ENCODE measurements around the gene DPH3. TPM values are rescaled to one million over a fixed set of nuclear protein-coding genes. Genes with fewer than 3 reads are reported as not detected.

The DPH3 gene
- polyA plus RNA-seq, 2 of the 4 experiments (the other 2 are of a cell fraction), result 20.5 to 34.7 TPM

- no peak for FAIRE-seq
Measured at GRCh38 chr3:16284633-16285032, 19.9 kb upstream of the DPH3 start.

GRCh38 chr3:16280671-16281070 is 15.9 kb upstream of the DPH3 start:
- no peak for FAIRE-seq
- ChIA-PET CTCF (interaction anchor here (1.8 to 2.6 kb wide), 2 partner anchors 10 to 12 kb away, joined by 6 to 8 read pairs; no protein-coding TSS in a partner anchor), POLR2A (no interaction called here)
- no peaks in the 10 kb centered on the region for H3K4me1 ChIP-seq
- H3K9me3 ChIP-seq, result no peaks in the 10 kb centered on the region
- H3K4me3 ChIP-seq, result no peak overlapping the region
- no peak overlapping the region for H3K4me2 ChIP-seq
- WGBS (ENCODE audit: missing lambda C conversion rate), result 92% methylated on average over 2 of the region's 2 CpGs
- TF ChIP-seq ESRRA (IDR thresholded peaks at IDR 0.05; ENCODE audit: borderline replicate concordance, low read length) (no peak), RARB (CRISPR knock-in tag; IDR thresholded peaks at IDR 0.05) (no peak), HOXA7 (CRISPR knock-in tag; IDR thresholded peaks at IDR 0.05) (no peak), E2F6 (IDR thresholded peaks at IDR 0.05; ENCODE audit: borderline replicate concordance, low read depth) (no peak)
- no peak overlapping the region for H3K27ac ChIP-seq
- DNase-seq (ENCODE audit: low read depth in 1 of 2, low spot score in 1 of 2), result no peak
- no peak for ATAC-seq

More at GRCh38 chr3:16284633-16285032, 19.9 kb upstream of the DPH3 start:
- POLR2A ChIA-PET, result no interaction called here
- CTCF ChIA-PET, result interaction anchor here (0.9 to 2.2 kb wide), 2 partner anchors 16 to 232 kb away, joined by 3 to 4 read pairs; no protein-coding TSS in a partner anchor
- no peak for DNase-seq (ENCODE audit: low read depth in 1 of 2, low spot score in 1 of 2)
- no peak for ATAC-seq
- Histone ChIP-seq H3K9me3 (no peaks in the 10 kb centered on the region), H3K4me2 (no peak overlapping the region), H3K27ac (no peak overlapping the region), H3K4me3 (no peak overlapping the region), H3K4me1 (no peaks in the 10 kb centered on the region)
- TF ChIP-seq CTCF (IDR thresholded peaks at IDR 0.05), result no peak
- no peak for TF ChIP-seq MAX (IDR thresholded peaks at IDR 0.05)
- no peak for TF ChIP-seq NR3C1 (IDR thresholded peaks at IDR 0.05)
- no peak for TF ChIP-seq GATA3 (IDR thresholded peaks at IDR 0.05; ENCODE audit: borderline replicate concordance)
- WGBS (ENCODE audit: missing lambda C conversion rate), result 95% methylated on average over 1 of the region's 1 CpG

- H3K4me1 ChIP-seq, result no peaks in the 10 kb centered on the region
- H3K9me3 ChIP-seq, result no peaks in the 10 kb centered on the region
- no peak overlapping the region for H3K4me3 ChIP-seq
- no peak overlapping the region for H3K27ac ChIP-seq
- no peak for FAIRE-seq
- H3K4me2 ChIP-seq, result no peak overlapping the region
- ChIA-PET CTCF (interaction anchor here (0.5 to 1.8 kb wide), 6 partner anchors 10 to 393 kb away, joined by 3 to 7 read pairs (median 4); no protein-coding TSS in a partner anchor), POLR2A (no interaction called here)
- no peak for ATAC-seq
- no peak for TF ChIP-seq HOXA7 (CRISPR knock-in tag; IDR thresholded peaks at IDR 0.05)
- TF ChIP-seq FOXS1 (CRISPR knock-in tag; IDR thresholded peaks at IDR 0.05), result no peak
- no peak for TF ChIP-seq SREBF2 (IDR thresholded peaks at IDR 0.05)
- no peak for TF ChIP-seq HDAC2 (IDR thresholded peaks at IDR 0.05)
- TF ChIP-seq HMGXB4 (CRISPR knock-in tag; IDR thresholded peaks at IDR 0.05; ENCODE audit: borderline replicate concordance), result no peak
- TF ChIP-seq RCOR1 (IDR thresholded peaks at IDR 0.05; ENCODE audit: low read depth, low read length), result no peak
- no peak for TF ChIP-seq CBX2 (IDR thresholded peaks at IDR 0.05; ENCODE audit: borderline replicate concordance, low read depth)
- no peak for TF ChIP-seq MAX (IDR thresholded peaks at IDR 0.05)
- TF ChIP-seq E2F6 (IDR thresholded peaks at IDR 0.05; ENCODE audit: borderline replicate concordance, low read depth), result no peak
- TF ChIP-seq CHD4 (IDR thresholded peaks at IDR 0.05; ENCODE audit: borderline replicate concordance), result no peak
- TF ChIP-seq SMC3 (IDR thresholded peaks at IDR 0.05), result no peak
- no peak for DNase-seq (ENCODE audit: low read depth in 1 of 2, low spot score in 1 of 2)
- 89% methylated on average over 3 of the region's 3 CpGs for WGBS (ENCODE audit: missing lambda C conversion rate)
Measured at GRCh38 chr3:16279010-16279801, 14.5 kb upstream of the DPH3 start.
